ENCODE results near the gene FAM107B.

FAM107B gene

GRCh38 chr10:14774214-14774580 lies 500 bp downstream of the FAM107B start:
- TF ChIP-seq CTCF (IDR thresholded peaks at IDR 0.05; ENCODE audit: low read depth, low read length), result no peak
- H3K4me3 ChIP-seq (ENCODE audit: low read depth, low read length), result no peak overlapping the region
- no peaks in the 10 kb centered on the region for H3K27me3 ChIP-seq (ENCODE audit: insufficient read depth, low read depth, severe bottlenecking)
- no peaks in the 10 kb centered on the region for H3K9me3 ChIP-seq (ENCODE audit: severe bottlenecking)
- H3K27ac ChIP-seq, result no peak overlapping the region
- no peaks in the 10 kb centered on the region for H3K36me3 ChIP-seq
- no peak for DNase-seq

GRCh38 chr10:14773551-14774213 lies 1.0 kb downstream of the FAM107B start:
- TF ChIP-seq CTCF (IDR thresholded peaks at IDR 0.05; ENCODE audit: low read depth, low read length), result no peak
- DNase-seq, result no peak
- no peaks in the 10 kb centered on the region for H3K9me3 ChIP-seq (ENCODE audit: severe bottlenecking)
- no peak overlapping the region for H3K4me3 ChIP-seq (ENCODE audit: low read depth, low read length)
- H3K36me3 ChIP-seq, result no peaks in the 10 kb centered on the region
- no peak overlapping the region for H3K27ac ChIP-seq
- H3K27me3 ChIP-seq (ENCODE audit: insufficient read depth, low read depth, severe bottlenecking), result no peaks in the 10 kb centered on the region

- no peak for TF ChIP-seq CTCF (IDR thresholded peaks at IDR 0.05; ENCODE audit: low read depth, low read length)
- Histone ChIP-seq H3K27me3 (ENCODE audit: insufficient read depth, low read depth, severe bottlenecking) (no peaks in the 10 kb centered on the region), H3K36me3 (no peaks in the 10 kb centered on the region), H3K4me3 (ENCODE audit: low read depth, low read length) (no peak overlapping the region), H3K9me3 (ENCODE audit: severe bottlenecking) (no peaks in the 10 kb centered on the region), H3K27ac (no peak overlapping the region)
- DNase-seq, result no peak
Observed at GRCh38 chr10:14772399-14772798, 2.3 kb downstream of the FAM107B start.

GRCh38 chr10:14770927-14771326 lies 3.8 kb downstream of the FAM107B start:
- no peak overlapping the region for H3K4me3 ChIP-seq (ENCODE audit: low read depth, low read length)
- DNase-seq, result no peak
- H3K27me3 ChIP-seq (ENCODE audit: insufficient read depth, low read depth, severe bottlenecking), result no peaks in the 10 kb centered on the region
- H3K27ac ChIP-seq, result no peak overlapping the region
- H3K9me3 ChIP-seq (ENCODE audit: severe bottlenecking), result no peaks in the 10 kb centered on the region
- H3K36me3 ChIP-seq, result no peaks in the 10 kb centered on the region
- TF ChIP-seq CTCF (IDR thresholded peaks at IDR 0.05; ENCODE audit: low read depth, low read length), result no peak

- DNase-seq, result no peak
- H3K27ac ChIP-seq, result no peak overlapping the region
- no peaks in the 10 kb centered on the region for H3K9me3 ChIP-seq (ENCODE audit: severe bottlenecking)
- no peaks in the 10 kb centered on the region for H3K36me3 ChIP-seq
- H3K4me3 ChIP-seq (ENCODE audit: low read depth, low read length), result no peak overlapping the region
- no peak for TF ChIP-seq CTCF (IDR thresholded peaks at IDR 0.05; ENCODE audit: low read depth, low read length)
- no peaks in the 10 kb centered on the region for H3K27me3 ChIP-seq (ENCODE audit: insufficient read depth, low read depth, severe bottlenecking)
Observed at GRCh38 chr10:14761372-14761771, 13.3 kb downstream of the FAM107B start.
